A673 (cell line): ENCODE data around the gene CKAP4.

Experiments used
- EZH2 ChIP-seq: fragments of 200-600 bp; sonication (generic); IDR thresholded peaks from 2 replicates; pipeline ENCODE4 v1.6.1; 2017; ENCODE audit warnings: borderline replicate concordance, low read depth, mild to moderate bottlenecking, mixed read lengths, antibody characterized with exemption, low read length; ENCODE audit not compliant: poor library complexity, severe bottlenecking
- TF ChIP-seq, protein P1 (sequence below): fragments of 300-800, 200-600 bp; sonication (generic); conservative IDR thresholded peaks from 2 replicates; pipeline ENCODE4 v1.5.1; 2017; ENCODE audit warnings: low read depth, mild to moderate bottlenecking, antibody characterized with exemption, low read length, moderate library complexity, mixed read lengths

- no peak for TF ChIP-seq EZH2
- TF ChIP-seq, protein P1, sequence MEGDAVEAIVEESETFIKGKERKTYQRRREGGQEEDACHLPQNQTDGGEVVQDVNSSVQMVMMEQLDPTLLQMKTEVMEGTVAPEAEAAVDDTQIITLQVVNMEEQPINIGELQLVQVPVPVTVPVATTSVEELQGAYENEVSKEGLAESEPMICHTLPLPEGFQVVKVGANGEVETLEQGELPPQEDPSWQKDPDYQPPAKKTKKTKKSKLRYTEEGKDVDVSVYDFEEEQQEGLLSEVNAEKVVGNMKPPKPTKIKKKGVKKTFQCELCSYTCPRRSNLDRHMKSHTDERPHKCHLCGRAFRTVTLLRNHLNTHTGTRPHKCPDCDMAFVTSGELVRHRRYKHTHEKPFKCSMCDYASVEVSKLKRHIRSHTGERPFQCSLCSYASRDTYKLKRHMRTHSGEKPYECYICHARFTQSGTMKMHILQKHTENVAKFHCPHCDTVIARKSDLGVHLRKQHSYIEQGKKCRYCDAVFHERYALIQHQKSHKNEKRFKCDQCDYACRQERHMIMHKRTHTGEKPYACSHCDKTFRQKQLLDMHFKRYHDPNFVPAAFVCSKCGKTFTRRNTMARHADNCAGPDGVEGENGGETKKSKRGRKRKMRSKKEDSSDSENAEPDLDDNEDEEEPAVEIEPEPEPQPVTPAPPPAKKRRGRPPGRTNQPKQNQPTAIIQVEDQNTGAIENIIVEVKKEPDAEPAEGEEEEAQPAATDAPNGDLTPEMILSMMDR: no peak
Observed at GRCh38 chr12:106195621-106196027, 52.2 kb downstream of the CKAP4 start.
